Measurements from ENCODE around the gene TDRD7.

TDRD7 gene

GRCh38 chr9:97411789-97412625 is at the start of gene TDRD7:
TSS of gene TDRD7 (plus strand) at chr9:97412096. CDS start at chr9:97428466, 16,370 bp downstream.
- DNase-seq = peak in 1 of 2 experiments; percentile 79

- DNase-seq = no peak
Observed at GRCh38 chr9:97362777-97363545, 48.9 kb upstream of the TDRD7 start.

GRCh38 chr9:97363661-97364299 is 48.1 kb upstream of the TDRD7 start:
- DNase-seq = no peak

GRCh38 chr9:97364769-97365490 is 47.0 kb upstream of the TDRD7 start:
- no peak for DNase-seq

- DNase-seq = no peak
Observed at GRCh38 chr9:97365634-97366033, 46.3 kb upstream of the TDRD7 start.

- no peak for DNase-seq
Observed at GRCh38 chr9:97366476-97366875, 45.4 kb upstream of the TDRD7 start.

- no peak for DNase-seq
Observed at GRCh38 chr9:97366889-97367288, 45.0 kb upstream of the TDRD7 start.

GRCh38 chr9:97367729-97368128 is 44.2 kb upstream of the TDRD7 start:
- DNase-seq = no peak

- no peak for DNase-seq
Observed at GRCh38 chr9:97368964-97369363, 42.9 kb upstream of the TDRD7 start.

GRCh38 chr9:97372580-97372979 is 39.3 kb upstream of the TDRD7 start:
- no peak for DNase-seq

GRCh38 chr9:97373331-97373730 is 38.6 kb upstream of the TDRD7 start:
- no peak for DNase-seq

GRCh38 chr9:97374811-97375210 is 37.1 kb upstream of the TDRD7 start:
- no peak for DNase-seq

GRCh38 chr9:97376902-97377301 is 35.0 kb upstream of the TDRD7 start:
- no peak for DNase-seq

- DNase-seq = no peak
Observed at GRCh38 chr9:97382099-97382718, 29.7 kb upstream of the TDRD7 start.

GRCh38 chr9:97384406-97385262 is 27.3 kb upstream of the TDRD7 start:
- no peak for DNase-seq

GRCh38 chr9:97385626-97386264 is 26.2 kb upstream of the TDRD7 start:
- no peak for DNase-seq

- DNase-seq = no peak
Observed at GRCh38 chr9:97386265-97386633, 25.6 kb upstream of the TDRD7 start.

GRCh38 chr9:97386733-97387503 is 25.0 kb upstream of the TDRD7 start:
- peak; percentile 4 to 46 for DNase-seq

GRCh38 chr9:97387504-97387886 is 24.4 kb upstream of the TDRD7 start:
- DNase-seq = no peak
